Measurements from ENCODE around the gene EIF4H.
"Not testable (repeated sequence)": the region's sequence is repeated elsewhere in the genome, so short reads cannot be mapped to it uniquely, and the experiment has no call there.

Gene EIF4H

DNA sequence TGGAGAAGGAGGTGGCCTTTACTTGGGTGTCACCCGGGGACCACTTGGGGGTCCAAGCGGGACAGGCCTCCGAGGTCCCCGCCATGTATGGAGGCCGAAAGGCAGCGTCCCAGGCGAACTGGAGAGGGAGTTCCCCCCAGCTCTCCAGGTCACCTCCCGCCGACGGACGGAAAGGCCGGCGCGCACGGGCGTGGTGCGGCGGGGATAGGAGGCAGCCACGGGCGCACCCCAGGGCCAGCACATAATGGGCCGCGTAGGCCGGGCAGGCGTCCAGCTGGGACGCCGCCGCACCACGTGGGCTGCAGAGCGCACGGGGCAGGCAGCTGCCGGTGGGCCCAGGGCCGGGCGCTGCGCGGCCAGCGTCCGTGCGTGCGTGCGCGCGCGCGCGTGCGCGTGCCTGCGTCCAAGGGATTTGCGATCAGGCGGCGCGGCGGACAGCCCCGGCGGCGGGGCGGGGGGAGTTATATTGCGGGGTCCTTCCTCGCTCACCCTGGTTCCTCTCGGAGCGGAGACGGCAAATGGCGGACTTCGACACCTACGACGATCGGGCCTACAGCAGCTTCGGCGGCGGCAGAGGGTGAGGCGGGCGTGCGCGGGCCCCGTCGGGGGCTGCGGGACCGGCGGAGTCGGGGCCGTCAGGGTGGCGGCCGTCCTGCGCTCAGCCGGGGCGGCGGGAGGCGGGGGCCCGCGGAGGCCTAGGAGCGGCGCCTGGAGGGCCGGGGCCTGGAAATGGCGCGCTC is at the start of gene EIF4H:
TSS of gene EIF4H (plus strand) at position 491 of the 740 bp plus-strand sequence. CDS start at position 519, 28 bp downstream.
- DNase-seq (ENCODE audit: low read depth): peak; percentile 94

DNA sequence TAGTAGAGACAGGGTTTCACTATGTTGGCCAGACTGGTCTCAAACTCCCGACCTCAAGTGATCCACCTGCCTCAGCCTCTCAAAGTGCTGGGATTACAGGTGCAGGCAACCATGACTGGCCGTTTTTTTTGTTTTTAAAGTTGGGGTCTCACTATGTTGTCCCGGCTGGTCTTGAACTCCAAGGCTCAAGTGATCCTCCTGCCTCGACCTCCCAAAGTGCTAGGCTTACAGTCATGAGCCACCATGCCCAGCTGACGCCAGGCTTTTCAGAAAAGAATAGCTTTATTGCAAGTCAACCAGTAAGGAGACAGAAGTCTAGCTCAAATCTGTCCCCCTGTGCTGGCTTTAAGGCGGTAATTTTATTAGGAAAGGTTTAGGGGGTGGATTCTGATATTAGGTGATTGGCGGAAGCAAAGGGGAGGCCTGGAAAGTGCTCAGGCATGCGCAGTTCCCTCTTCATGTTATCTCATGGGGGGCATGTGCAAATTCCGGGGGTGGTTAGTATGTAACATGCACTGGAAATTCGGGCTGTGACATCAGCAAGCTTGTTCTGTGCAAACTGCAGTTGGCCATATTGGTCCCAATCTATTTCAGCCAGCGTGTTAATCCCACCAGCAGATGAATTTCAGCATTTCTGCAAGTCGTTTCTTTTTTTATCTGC is 47.8 kb upstream of the EIF4H start:
- no peak for DNase-seq (ENCODE audit: low read depth)

GRCh38 chr7:74129887-74130286 is 44.3 kb upstream of the EIF4H start:
- no peak for DNase-seq (ENCODE audit: low read depth)

DNA sequence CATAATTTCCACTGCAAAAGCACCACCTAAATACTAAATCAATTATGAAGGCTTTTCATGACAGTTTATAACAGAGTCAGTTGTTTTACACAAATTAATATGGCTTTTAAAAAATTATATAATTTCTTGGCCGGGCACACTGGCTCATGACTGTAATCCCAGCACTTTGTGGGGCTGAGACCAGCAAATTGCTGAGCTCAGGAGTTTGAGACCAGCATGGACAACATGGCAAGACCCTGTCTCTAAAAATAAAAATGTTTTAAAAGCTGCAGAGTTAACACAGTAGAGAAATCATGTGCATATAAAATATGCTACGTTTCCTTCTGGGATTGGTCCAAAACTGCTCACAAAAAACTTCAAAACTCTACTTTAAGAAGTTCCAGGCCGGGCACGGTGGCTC is 43.6 kb upstream of the EIF4H start:
- DNase-seq (ENCODE audit: low read depth): no peak

DNA sequence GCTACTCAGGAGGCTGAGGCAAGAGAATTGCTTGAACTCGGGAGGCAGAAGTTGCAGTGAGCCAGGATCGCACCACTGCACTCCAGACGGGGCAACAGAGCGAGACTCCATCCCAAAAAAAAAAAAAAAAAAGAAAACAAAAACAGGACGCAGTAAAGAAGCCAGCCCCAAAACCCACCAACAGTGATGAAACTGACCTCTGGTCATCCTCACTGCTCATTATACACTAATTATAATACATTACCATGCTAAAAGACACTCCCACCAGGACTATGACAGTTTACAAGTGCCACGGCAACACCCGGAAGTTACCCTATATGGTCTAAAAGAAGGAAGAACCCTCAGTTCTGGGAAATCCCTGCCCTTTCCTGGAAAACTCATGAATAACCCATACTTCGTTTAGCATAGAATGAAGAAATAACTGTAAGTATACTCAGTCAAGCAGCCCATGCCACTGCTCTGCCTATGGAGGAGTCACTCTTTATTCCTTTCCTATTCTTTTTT is 40.0 kb upstream of the EIF4H start:
- DNase-seq (ENCODE audit: low read depth): peak; percentile 21

DNA sequence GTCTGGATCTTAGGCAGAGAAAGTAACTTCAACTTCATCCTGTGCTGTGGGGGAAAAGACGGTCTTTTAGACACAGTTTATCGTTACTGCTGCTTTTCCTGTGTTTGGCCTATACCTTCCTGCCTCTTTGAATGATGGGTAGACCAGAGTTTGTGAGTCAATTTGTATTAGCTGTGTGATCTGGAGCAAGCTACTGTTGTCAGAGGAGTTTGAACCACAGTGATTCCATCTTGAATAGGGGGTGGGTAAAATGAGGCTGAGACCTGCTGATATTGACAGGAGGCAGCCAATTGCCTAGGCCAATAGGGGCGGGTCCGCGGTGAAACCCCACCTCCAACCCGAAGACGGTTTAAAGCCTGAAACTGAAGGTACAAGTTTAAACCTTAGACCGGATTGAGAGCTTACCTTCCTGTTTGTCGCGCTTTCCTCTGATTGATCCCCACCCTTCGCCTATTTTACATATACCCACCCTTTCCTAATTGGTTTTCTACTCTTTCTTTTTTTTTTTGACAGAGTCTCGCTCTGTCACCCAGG is 35.8 kb upstream of the EIF4H start:
- no peak for DNase-seq (ENCODE audit: low read depth)

DNA sequence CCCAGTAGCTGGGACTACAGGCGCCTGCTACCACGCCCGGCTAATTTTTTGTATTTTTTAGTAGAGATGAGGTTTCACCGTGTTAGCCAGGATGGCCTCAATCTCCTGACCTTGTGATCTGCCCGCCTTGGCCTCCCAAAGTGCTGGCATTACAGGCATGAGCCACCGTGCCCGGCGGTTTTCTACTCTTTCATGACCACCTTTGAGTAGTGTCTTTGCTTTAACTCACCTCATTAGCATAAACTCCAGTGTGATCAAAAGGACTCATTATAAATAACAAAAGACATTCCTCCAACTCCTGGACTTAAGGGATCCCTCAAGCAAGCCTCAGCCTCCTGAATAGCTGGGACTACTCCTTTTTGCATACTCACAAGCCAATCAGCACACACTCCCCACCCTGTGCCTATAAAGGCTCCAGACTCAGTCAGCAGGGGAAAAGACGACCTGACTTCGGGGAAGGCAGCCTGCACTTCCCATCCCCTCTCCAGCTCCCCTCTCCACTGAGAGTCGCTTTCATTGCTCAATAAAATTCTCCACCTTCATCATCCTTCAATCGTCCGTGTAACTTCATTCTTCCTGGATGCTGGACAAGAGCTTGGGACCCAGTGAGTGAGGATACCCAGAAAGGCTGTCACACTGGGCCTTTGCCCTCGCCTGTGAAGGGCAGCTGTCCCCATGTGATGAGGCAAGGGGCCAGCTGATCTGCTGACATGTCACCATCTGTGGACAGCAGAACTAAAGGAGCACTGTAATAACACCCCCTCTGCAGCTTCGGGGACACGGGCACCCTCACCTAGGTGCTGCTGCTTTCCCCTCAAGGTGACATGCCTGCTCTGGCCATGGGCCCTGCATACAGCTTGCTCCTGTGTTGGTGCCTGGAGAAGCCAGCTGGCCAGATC is 35.0 kb upstream of the EIF4H start:
- DNase-seq (ENCODE audit: low read depth): no peak

DNA sequence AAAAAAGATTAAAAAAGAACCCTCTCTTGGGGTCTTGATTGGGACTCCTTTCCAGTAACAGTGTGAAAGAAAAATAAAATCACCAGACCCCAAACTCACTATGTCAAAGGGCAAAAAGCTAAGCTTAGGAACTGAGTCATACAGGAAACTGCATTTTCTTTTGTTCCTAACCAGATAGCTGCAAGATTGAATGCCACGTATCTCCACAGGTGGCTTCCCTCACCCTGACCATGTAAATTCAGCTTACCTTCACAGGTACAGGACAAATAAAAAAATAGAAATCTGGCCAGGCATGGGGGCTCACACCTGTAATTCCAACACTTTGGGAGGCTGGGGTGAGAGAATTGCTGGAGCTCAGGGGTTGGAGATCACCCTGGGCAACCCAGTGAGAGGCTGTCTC is 32.5 kb upstream of the EIF4H start:
- no peak for DNase-seq (ENCODE audit: low read depth)

GRCh38 chr7:74143383-74143782 is 30.8 kb upstream of the EIF4H start:
- DNase-seq (ENCODE audit: low read depth): no peak

DNA sequence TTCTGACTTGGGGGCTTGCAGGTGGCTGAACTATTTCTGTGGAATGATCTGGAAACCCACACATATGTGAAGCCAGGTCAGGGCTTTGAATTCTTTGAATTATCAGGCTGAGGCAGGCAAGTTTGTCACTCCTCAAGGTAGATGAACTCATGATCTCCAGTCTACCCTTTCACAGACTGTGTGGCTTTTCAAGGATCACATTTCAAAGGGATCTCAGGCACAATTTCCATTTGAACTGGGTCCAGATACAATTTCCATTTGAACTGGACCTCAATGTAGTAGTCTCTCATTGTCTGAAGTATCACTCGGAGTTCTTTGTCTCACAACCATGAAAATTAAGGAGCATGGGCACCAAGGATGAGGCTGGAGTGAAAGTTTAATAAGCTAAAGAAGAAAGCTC is 25.7 kb upstream of the EIF4H start:
- no peak for DNase-seq (ENCODE audit: low read depth)

GRCh38 chr7:74149071-74149470 is 25.1 kb upstream of the EIF4H start:
- no peak for DNase-seq (ENCODE audit: low read depth)

DNA sequence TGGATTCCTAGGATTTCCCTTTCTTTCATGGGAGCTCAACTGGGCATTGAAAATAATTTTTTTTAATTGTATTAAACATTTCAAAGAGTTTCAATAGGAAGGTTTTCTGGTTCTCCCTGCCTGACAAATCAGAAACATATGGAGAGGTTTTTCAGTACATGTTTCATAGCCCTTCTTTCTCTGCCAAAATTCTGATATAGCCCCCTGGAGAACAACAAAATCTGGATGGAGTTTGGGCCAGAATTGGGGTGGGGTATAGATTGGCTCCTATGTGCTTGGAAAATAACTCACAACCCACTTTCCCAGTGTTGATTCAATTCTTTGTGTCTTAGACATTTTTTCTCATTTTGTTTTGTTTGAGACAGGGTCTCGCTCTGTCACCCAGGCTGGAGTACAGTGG is 24.6 kb upstream of the EIF4H start:
- no peak for DNase-seq (ENCODE audit: low read depth)

DNA sequence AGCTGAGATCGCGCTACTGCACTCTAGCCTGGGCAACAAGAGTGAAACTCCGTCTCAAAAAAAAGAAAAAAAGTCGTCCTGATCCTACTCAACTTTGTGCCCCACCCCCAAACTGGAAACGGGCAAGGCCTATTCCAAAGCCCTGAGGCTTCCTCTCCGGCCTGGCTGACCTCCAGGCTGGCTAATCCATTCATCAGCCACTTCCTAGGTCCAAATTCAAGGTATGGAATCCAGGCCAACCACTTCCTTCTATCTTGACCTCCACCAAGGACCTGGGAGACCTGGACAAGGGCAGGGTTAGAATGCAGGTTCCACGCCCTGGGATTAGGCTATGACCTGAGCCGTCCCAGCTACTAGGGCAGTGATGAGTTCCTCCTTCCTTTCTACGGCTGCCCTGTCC is 20.4 kb upstream of the EIF4H start:
- no peak for DNase-seq (ENCODE audit: low read depth)

- no peak for DNase-seq (ENCODE audit: low read depth)
Observed at GRCh38 chr7:74155810-74156395, 18.3 kb upstream of the EIF4H start.

GRCh38 chr7:74157605-74158004 is 16.6 kb upstream of the EIF4H start:
- no peak for DNase-seq (ENCODE audit: low read depth)

DNA sequence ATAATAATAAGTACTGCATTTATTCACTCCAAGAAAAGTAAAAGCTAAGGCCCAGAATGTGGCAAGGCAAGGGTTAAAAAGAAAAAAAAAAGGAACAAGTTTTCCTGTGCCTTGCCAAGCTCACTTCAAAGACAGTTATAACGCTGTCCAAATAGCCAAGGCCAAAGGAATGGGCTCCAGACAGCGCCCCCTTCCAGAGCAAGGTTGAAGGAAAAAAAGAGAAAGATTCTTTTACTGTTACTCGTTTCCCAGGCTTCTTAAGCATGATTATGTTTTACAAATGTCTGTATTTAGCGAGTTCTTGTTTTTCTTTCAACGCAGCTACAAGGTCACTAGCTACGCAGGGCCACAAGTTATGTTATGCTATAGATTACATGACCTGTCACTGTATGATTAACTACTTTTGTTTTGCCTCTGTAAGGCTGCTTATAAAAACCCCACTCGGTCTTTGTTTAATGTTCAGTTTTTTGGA is 9.1 kb upstream of the EIF4H start:
- DNase-seq (ENCODE audit: low read depth): peak; percentile 54

DNA sequence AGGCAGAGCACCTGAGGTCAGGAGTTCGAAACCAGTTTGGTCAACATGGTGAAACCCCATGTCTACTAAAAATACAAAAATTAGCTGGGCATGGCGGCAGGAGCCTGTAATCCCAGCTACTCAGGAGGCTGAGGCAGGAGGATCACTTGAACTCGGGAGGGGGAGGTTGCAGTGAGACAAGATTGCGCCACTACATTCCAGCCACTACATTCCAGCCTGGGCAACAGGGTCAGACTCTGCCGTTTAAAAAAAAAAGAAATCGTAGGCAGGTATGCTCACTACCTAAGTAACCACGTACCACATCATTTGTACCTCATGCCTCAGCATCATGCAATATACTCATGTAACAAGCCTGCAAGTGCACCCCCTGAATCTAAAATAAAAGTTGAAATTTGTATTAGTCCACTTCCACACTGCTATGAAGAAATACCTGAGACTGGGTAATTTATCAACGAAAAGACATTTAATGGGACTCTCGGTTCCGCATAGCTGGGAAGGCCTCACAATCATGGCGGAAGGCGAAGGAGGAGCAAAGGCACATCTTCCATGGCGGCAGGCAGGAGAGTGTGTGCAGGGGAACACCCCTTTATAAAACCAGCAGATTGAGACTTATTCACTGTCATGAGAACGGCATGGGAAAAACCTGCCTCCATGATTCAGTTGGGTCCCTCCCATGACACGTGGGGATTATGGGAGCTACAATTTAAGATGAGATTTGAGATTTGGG is 8.1 kb upstream of the EIF4H start:
- DNase-seq (ENCODE audit: low read depth): no peak

DNA sequence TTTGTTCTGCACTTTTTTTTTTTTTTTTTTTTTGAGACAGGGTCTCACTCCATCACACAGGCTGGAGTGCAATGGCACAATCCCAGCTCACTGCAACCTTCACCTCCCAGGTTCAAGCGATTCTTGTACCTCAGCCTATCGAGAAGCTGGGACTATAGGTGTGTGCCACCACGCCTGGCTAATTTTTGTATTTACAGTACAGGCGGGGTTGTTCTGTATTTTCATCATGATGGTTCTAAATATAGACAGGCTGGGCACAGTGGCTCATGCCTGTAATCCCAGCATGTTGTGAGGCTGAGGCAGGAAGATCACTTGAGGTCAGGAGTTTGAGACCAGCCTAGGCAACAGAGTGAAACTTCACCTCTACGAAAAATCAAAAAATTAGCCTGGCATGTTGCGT is 6.8 kb upstream of the EIF4H start:
- not testable (repeated sequence) for DNase-seq (ENCODE audit: low read depth)

DNA sequence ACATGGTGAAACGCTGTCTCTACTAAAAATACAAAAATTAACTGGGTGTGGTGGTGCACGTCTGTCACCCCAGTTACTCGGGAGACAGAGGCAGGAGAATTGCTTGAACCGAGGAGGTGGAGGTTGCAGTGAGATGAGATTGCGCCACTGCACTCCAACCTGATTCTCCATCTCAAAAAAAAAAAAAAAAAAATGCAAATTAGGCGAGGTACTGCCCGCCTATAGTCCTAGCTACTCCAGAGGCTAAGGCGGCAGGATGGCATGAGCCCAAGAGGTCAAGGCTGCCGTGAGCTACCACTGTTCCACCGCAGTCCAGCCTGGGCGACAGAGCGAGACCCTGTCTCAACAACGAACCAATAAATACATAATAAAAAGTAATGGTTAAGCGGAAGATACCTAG is 1.1 kb upstream of the EIF4H start:
- no peak for DNase-seq (ENCODE audit: low read depth)

DNA sequence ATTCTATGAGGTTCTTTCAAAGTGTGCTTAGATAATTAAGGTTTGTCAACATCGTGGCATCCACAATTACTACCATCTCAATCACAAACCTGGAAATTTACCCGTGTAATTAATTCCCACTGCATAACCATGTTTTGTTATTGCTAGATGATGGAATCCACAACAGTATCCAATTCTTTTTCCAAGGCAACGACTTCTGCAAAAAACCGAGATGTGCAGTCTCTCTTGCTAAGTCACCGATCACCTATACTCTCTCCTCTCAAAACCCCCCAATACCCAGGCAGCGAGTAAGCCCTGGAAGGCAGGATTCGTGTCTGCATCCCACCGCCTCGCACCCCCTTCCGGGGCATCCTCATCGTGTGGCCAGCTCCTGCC is 678 bp upstream of the EIF4H start:
- no peak for DNase-seq (ENCODE audit: low read depth)

- peak; percentile 64 for DNase-seq (ENCODE audit: low read depth)
Observed at GRCh38 chr7:74174606-74175082, 488 bp downstream of the EIF4H start.
